ENCODE results near the gene TMCC1.

DNA sequence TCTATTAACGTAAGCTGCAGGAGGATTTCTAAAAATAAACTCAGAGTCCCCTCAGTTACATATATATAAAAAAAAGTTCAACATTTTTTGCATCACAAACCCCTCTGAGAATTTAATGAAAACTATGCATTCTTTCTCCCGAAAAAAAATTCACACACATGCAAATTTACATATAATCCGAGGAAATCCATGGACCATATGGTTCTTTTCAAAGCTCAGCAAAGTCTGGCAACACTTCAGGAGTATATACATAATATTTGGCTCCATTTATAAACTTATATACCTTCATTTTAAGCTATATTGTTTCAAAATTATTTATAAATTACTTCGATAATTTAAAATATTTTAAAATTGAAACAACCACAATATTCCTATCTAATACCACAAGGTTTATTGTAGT is 146.4 kb downstream of the TMCC1 start:
- TF ChIP-seq, protein P1, sequence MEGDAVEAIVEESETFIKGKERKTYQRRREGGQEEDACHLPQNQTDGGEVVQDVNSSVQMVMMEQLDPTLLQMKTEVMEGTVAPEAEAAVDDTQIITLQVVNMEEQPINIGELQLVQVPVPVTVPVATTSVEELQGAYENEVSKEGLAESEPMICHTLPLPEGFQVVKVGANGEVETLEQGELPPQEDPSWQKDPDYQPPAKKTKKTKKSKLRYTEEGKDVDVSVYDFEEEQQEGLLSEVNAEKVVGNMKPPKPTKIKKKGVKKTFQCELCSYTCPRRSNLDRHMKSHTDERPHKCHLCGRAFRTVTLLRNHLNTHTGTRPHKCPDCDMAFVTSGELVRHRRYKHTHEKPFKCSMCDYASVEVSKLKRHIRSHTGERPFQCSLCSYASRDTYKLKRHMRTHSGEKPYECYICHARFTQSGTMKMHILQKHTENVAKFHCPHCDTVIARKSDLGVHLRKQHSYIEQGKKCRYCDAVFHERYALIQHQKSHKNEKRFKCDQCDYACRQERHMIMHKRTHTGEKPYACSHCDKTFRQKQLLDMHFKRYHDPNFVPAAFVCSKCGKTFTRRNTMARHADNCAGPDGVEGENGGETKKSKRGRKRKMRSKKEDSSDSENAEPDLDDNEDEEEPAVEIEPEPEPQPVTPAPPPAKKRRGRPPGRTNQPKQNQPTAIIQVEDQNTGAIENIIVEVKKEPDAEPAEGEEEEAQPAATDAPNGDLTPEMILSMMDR (IDR thresholded peaks at IDR 0.05), result no peak
- no peak for TF ChIP-seq POLR2A (IDR thresholded peaks at IDR 0.05)

Measured in thyroid gland (tissue), 4 donors.